HG02884 (cell line): ENCODE results near the gene IFI16.
A peak's percentile ranks its signal among the peaks of the same experiment; 100 is the strongest.
"Not testable (repeated sequence)": the region's sequence is repeated elsewhere in the genome, so short reads cannot be mapped to it uniquely, and the experiment has no call there.

ENCODE experiments used
- ATAC-seq: cut with Tn5 transposase; IDR thresholded peaks from one replicate; pipeline ENCODE4 v1.9.1; 2021; ENCODE audit warnings: mild to moderate bottlenecking, moderate library complexity; ENCODE audit not compliant: unreplicated experiment

IFI16 gene

DNA sequence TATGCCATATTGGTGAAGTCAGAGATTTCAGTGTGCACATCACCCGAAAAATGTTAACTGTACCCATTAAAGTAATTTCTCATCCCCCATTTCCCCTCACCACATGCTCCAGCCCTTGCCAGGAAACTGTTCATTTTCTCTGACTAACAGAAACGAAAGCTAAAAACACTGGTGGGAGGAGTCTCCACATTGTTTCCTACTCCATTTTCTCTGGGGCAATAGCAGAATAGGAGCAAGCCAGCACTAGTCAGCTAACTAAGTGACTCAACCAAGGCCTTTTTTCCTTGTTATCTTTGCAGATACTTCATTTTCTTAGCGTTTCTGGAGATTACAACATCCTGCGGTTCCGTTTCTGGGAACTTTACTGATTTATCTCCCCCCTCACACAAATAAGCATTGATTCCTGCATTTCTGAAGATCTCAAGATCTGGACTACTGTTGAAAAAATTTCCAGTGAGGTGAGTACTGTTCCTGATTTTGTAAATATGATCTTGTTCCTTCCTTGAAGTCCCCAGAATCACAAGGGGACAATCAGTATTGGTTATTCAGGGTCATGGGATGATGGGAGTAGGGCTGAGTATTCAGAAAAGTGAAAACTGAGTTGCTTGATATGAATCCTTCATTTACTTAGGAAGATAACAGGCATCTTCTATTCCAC, at the start of gene IFI16:
TSS of gene IFI16 (plus strand) at position 204 of the 658 bp plus-strand sequence. CDS start 4,774 bp downstream, outside the sequence.
- peak; percentile 71 for ATAC-seq

DNA sequence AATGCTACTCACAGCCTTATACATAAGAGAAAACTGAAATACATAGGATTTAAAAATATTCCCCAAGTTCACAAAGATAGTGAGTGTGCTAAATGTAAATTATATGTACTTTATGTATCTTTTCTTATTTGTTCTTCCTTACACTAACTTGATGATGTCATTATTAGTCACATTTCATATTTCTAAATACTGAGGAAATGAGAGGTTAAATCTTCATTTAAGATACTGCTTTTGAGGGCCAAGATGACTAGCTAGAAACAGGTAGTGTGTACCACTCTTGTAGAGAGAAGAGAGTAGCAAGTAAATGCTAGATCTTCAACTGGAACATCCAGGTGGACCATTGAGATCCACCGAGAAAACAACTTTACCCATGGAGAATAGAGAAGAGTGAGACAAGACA, 48.5 kb upstream of the IFI16 start:
- no peak for ATAC-seq

DNA sequence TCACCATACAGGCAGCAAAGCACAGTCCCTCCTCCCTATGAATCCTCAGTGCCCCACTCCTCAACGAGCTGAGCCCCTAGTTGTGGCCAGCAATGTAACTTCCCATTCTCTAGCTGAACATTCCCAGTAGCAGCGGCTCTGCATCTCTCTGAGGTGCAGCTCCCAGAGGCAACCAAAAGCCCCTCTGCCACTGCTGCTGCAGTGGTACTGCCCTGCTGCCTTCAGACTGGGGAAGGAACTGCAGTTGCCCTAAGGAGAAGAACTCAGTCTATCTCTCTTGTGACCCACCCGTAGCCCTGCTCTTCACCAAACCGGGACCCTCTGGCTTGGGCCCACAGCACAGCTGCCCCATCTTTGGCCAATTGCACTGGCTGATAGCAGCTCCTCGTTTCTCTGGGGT, 46.7 kb upstream of the IFI16 start:
- no peak for ATAC-seq

DNA sequence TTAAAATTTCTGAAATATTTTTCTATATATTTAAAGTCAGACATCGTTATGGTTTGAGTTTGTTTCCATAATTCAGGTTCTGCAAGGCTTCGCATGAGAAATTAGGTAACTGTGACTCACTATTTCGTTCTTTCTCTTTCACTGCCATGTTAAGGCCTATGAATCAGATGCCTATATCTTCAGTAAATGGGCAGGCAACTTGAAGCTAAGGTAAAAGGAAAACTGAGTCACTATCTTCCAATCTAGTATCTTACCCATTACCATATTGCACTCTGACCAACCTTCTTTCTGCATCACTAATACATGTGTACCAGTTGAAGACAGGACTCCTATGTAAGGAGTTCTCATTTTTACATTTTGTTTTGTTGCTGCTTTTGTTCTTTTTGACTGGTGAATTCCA, 40.5 kb upstream of the IFI16 start:
- ATAC-seq, result no peak

DNA sequence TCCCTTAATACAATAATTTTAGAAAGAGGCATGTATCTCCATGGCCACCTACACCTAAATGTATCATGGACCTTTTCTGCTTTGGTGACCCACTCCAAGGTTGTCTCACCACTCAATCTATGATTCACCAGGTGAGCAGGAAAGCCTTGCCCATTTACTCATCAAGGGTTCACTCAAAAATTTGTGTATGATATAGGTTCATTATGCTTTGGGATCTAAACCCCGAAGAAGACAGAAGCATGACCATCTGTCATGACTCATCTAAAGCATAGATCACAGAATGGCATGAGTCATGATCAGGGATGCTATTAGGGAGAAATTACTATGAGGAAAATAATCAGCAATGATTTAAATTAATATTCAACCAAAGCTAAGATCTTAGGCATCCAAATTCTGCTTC, 39.9 kb upstream of the IFI16 start:
- ATAC-seq, result no peak

DNA sequence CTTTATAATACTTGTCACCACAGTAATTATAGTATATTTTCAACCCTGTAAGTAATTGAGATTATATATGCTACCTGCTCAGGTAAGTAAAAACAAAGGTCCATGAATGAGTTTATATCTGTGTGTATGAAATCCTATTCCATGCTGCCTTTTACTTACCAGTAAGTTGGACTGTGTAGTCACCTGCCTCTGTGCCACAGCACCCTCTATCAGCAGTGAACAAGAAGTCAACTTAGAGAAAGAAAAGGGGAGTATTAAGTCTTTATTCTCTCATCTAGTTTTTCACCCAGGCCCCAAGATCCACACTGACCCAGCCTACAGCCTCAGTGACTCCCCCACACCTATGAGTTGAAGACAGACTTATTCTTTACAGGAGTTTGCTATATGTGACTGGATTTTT, 36.9 kb upstream of the IFI16 start:
- no peak for ATAC-seq

DNA sequence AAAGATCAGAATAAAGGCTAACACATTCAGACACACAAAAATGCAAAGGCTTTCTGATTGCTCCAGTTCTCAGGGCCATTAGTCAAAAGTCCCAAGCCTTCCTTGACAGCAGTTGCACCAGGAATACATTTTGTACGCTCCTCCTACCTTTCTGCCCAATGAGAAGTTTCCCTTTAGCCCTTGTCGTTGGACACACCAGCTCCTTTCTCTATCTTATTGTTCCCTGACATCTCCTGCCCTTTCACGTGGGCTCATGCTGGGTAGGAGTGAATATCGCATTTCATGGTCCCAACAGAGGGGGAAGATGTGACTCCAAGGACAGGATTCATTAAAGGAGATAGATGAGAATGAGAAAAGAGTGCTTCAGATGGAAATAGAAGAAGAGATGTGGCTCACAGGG, 33.5 kb upstream of the IFI16 start:
- no peak for ATAC-seq

DNA sequence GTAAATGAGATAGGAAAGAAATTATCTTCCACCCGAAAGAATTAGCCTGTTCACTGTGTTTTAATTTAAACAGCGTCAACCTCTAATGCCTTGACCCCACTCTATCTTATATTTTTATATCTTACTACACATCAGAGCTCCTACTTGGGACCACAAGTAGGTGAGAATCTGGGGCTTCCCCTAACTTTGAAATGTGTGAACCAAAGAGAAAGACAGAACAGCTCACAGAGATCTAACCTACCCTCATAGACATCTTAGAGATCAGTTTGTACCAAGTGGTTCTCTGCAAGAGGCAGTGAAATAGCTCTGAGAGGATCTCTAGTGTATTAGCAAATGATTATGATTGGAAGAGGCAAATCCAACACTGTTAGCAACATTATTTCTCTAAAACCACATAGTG, 31.0 kb upstream of the IFI16 start:
- no peak for ATAC-seq

DNA sequence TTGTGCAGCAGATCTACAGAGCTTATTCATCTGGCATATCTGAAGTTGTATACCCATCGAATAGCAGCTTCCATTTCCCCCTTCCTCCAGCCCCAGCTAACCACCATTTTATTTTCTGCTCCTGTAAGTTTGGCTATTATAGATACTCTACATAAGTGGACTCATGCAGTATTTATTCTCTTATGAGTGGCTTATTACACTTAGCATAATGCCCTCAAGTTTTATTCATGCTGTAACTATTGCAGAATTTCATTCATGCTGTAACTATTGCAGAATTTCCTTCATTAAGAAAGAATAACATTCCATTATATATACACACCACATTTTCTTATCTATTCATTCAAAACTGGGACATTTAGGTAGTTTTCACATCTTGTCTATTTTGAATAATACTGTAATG, 30.5 kb upstream of the IFI16 start:
- no peak for ATAC-seq

DNA sequence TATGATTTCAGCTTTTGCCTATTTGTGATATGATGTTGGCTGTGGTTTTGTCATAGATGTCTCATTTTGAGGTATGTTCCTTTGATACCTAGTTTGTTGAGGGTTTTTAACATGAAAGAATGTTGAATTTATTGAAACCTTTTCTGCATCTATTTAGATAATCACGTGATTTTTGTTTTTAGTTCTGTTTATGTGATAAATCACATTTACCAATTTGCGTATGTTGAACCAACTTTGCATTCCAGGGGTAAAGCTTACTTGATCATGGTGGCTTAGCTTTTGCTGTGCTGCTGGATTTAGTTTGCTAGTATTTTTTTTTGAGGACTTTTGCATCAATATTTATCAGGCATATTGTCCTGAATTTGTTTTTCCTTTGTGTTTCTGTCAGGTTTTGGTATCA, 26.5 kb upstream of the IFI16 start:
- no peak for ATAC-seq

DNA sequence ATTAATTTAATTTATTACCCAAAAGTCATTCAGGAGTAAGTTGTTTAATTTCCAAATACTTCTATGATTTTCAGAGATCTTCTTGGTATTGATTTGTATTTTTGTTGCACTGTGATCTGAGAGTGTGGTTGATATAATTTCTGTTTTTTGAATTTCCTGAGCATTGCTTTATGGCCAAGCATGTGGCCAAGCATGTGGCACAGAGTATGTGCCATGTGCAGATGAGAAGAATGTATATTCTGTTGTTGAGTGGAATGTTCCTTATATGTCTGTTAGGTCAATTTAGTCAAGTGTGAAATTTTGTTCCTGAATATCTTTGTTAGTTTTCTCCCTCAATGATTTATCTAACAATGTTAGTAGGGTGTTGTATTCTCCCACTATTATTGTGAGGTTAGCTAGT, 25.3 kb upstream of the IFI16 start:
- ATAC-seq, result no peak

DNA sequence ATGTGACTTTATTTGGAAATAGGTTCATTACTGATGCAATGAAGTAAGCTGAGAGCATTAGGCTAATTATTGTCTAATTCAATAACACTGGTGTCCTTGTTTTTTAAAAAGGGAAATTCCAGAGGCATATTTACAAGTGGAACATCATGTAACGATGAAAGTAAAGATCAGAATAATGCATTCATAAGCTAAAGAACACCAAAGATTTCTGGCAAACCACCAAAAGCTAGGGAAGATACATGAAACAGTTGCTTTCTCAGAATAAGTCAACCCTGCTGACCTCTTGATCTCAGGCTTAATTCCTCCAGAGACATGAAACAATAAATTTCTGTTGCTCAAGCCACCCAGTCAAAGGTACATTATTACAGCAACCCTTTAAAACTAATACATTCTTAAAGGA, 20.3 kb upstream of the IFI16 start:
- ATAC-seq, result no peak

DNA sequence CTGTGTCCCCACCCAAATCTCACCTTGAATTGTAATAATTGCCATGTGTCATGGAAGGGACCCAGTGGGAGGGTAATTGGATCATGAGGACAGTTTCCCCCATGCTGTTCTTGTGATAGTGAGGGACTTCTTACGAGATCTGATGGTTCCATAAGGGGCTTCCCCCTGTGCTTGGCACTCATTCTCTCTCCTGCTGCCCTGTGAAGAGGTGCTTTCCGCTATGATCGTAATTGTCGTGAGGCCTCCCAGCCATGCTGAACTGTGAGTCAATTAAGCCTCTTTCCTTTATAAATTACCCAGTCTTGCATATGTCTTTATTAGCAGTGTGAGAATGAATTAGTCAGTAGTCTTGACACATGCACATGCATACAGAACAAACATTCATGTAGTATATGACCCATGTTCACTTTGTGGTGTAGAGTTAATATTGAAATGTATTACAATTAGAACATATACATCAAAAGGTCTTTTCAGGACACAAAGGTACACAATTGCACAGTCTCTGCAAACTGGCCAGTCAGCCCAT, 16.9 kb upstream of the IFI16 start:
- ATAC-seq, result no peak

DNA sequence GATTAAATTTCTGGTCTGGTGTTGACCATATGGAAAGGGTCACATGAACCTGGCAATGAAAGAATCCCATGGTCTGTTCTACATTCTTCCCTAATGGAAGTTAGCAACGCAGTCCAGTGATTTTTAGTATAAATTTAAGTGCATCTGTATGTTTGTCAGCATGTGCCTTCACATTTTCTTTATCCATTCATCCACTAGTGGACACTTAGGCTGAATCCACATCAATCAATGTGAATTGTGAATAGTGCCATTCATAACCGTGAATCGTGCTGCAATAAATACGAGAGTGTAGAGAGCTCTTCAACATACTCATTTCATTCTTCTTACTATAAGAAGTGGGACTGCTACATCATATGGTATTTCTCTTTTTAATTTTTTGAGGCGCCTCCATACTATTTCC, 12.7 kb upstream of the IFI16 start:
- no peak for ATAC-seq

DNA sequence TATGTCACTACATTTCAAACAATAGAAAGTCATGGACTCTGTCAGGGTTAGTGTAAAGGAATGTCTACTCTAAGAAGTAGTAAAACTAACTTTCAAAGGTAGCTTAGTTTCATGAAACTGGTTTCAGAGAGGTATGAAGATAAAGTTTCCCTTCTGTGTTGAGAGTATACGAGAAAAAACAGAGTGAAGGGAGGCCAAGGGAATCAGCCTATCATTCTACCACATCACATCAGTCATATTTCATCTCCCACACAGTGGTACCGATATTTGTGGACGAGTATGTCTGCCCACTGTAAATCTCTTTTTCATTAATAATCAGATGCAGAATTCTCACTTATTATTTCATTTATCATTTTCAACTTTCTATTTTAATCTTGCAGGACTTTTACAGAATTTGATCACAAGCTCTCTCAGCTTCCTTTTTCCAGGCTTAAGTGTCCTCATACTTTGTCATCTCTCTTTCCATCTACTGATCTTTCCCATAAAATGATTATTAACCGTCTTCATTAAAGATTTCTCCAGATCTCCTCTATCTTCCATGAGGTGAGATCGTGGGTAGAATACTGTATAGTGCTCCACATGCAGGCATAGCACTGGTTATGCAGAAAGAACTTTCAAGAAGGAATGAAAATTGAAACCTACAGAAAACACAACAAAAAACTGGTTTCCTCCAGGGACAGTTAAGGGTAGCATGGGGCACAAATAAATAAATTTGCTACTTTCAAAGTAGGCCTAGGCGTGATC, 11.5 kb upstream of the IFI16 start:
- ATAC-seq, result no peak

DNA sequence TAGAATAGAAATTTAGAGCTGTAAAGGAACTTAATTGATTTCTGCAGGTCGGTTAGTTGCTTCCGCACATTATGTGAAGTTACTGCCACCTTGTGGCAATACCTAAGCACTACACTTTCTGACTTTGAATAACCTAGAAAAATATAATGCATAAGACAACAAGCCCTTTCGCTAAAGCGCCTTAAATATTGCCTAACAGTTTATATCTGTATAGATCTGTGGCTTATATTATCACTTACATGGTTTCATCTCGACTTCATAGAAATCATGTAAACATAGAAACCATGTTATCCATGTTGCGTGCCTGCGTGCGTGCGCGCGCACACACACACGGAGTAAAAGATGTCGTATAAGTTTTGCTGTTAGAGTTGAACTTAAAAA, 10.9 kb upstream of the IFI16 start:
- no peak for ATAC-seq

DNA sequence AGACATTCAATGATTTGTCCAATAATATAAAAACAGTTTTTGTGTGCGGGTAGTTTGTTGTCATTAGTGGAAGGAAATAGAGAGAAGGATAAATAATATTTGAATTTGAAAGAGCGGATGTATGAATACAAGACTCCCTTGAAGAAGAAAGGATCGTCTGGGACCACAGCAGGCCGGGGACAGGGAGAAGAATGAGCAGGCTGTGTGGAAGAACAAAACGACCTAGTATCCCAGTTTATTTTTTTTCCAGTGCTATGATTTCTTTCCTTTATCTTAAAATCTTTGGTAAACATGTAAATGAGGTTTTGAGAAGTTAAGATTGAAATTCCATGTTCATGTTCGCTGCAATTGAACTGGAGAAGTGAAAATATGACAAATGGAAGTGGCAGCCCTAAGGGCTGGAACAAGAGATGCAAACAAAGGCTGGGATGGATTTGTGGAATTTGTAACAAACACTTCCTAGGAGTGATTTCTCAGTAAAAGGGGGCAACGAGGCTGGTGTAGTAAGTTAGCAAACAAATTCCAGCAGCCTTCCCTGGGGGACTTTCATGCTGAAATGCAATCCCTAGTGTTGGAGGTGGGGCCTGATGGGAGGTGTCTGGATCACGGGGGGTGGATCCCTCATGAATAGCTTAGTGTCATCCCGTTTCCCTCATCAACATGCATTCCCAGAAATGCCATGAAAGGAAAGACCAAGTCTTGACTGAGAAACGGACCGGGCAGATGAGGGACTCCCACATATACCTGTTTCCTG, 10.2 kb upstream of the IFI16 start:
- ATAC-seq, result no peak

DNA sequence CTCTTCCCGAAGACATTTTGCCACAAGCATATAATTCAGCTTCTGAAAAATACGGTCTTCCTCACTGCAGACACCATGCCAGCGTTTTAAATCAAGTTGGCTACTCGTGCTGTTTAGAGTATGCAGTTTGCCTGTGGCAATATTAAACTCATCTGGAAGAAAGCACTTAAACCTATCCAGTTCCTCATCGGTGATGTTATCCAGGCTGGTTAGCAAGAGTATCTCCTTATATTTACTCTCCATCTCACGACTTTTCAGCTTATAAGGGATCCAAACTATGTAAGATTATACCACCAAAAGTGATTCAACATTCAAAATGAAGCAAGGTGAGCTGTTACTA, 9.7 kb upstream of the IFI16 start:
- ATAC-seq, result no peak

DNA sequence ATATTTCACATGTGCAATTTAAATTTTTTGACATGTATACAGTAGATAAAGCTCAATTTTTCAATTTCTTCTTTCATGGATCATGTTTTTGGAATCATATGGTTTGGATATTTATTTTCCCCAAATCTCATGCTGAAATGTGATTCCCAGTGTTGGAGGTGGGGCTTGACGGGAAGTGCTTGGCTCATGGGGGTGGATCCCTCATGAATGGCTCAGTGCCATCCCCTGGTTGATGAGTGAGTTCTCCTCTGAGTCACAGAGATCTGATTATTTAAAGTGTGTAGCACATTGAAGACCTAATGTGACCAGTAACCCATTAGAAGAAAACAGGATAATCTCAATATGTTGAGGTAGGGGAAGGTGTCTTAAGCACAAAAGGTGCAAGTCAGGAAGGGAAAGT, 9.1 kb upstream of the IFI16 start:
- no peak for ATAC-seq

DNA sequence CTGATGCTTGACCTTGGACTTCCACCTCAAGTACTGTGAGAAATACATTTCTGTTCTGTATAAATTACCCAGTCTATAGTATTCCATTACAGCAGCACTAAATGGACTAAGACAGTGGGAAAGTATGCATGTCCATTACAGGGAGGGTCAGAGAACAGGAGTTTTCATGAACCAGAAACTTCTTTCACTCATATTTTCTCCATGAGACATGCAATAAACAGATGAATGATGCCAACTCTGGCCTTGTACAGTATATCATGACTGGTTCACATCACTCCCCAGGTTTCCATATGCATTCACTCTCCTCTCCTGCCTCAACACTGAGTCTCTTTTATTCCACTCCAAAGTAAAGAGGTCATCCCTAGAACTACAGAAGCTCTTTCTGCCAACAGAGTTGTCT, 4.5 kb upstream of the IFI16 start:
- no peak for ATAC-seq

DNA sequence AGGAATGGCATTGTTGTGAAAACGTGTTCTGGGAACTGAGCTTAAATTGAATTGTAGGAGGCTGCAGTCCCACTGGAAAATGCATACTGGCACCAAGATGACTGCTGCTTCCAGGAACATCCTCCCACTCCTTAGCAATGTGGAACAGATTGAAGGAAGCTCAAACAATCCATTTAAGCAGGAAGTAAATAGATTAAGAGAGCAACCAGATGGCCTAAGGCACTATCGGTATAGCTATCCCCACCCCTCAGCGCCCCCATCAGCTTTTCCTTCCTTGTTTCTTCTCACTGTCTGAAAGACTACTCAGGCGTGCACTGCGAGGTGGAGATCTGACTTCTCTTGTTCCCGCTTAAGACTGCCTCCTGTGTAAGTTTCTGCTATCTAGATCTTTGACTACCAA, 4.0 kb upstream of the IFI16 start:
- ATAC-seq, result no peak

DNA sequence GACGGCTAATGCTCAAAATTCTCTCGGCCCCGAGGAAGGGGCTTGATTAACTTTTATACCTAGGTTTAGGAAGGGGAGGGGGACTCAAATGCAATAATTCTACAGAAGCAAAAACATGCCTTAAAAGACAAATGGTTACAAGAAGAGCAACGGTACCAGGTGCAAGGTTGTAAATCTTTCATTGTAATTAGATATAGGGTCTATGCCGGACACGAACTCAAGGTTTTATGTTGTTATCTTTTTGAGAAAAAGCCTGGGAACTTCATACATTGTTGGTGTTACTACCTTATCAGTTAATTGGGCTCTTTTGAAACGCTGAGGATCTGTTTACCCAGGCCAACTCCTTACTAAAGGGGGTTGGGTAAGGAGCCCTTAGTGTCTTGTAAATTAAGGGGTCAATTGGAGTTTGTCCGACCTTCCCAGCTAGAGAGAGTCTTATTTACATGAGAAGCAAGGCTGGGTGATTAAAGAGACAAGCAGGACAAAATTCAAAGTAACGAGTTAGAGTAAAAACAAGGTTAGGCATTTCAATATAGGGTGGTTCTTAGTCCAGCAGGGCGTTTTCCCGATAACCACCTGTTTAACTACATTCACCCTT, 3.4 kb upstream of the IFI16 start:
- ATAC-seq, result not testable (repeated sequence)
